Measurements from ENCODE around the gene CXCR6. TPM values are rescaled to one million over a fixed set of nuclear protein-coding genes. Genes with fewer than 3 reads are reported as not detected.

Gene CXCR6
- total RNA-seq, 1 donor from 2014 or later = not detected

DNA sequence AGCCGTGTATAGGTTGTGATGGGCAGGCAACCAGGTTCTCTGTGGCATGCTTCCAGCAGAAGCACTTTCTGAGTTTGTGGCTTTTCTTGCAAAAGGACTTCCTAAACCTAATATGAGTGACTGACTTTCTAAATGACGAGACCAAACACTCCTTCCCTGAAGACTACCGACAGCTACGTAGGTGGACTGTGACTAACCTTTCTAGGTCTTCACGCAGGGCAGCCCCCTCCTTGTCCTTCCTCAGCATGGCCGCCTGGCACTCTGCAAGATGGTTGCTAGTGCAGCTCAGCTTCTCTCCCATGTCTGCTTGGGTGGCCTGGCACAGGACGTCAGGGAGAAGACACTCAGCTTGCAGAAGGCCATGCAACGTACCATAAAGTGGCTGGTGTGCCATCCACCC, 20.9 kb downstream of the CXCR6 start:
- no peak overlapping the region for H3K4me3 Mint-ChIP-seq (ENCODE audit: unreplicated experiment)
- no peak for DNase-seq (ENCODE audit: low spot score)
- H3K36me3 Mint-ChIP-seq (ENCODE audit: low read depth) = peaks cover 58% of the 10 kb centered on the region
- H3K4me1 Mint-ChIP-seq (ENCODE audit: low read depth) = peaks cover 8% of the 10 kb centered on the region
- H3K27me3 Mint-ChIP-seq (ENCODE audit: low read depth) = no peaks in the 10 kb centered on the region
- H3K9me3 Mint-ChIP-seq (ENCODE audit: low read depth) = peaks cover 3% of the 10 kb centered on the region
- no peak for TF ChIP-seq CTCF (IDR thresholded peaks at IDR 0.05)
- no peak overlapping the region for H3K27ac Mint-ChIP-seq (ENCODE audit: unreplicated experiment)

DNA sequence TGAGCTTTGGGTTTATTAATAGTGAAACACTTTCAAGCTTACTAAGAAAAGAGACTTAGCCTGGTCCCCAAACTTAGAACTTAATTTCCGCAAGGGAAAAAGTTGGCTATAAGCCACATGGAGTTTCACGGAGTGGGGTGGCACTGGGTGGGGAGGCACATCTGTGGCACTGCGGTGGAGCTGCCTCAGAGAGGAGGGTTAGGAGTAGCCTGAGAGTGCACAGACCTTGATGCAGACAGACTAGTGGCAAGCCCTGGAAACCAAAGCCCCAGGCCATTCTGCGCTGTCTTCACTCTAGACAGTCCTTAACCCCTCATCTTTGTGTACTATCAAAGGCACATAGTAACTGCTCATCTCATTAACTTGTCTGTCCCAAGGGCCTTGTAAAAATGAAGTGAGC, 22.0 kb downstream of the CXCR6 start:
- Mint-ChIP-seq H3K36me3 (ENCODE audit: low read depth) (peaks cover 49% of the 10 kb centered on the region), H3K4me3 (ENCODE audit: unreplicated experiment) (no peak overlapping the region), H3K9me3 (ENCODE audit: low read depth) (peaks cover 3% of the 10 kb centered on the region), H3K4me1 (ENCODE audit: low read depth) (peaks cover 9% of the 10 kb centered on the region), H3K27ac (ENCODE audit: unreplicated experiment) (no peak overlapping the region), H3K27me3 (ENCODE audit: low read depth) (no peaks in the 10 kb centered on the region)
- no peak for DNase-seq (ENCODE audit: low spot score)
- no peak for TF ChIP-seq CTCF (IDR thresholded peaks at IDR 0.05)

DNA sequence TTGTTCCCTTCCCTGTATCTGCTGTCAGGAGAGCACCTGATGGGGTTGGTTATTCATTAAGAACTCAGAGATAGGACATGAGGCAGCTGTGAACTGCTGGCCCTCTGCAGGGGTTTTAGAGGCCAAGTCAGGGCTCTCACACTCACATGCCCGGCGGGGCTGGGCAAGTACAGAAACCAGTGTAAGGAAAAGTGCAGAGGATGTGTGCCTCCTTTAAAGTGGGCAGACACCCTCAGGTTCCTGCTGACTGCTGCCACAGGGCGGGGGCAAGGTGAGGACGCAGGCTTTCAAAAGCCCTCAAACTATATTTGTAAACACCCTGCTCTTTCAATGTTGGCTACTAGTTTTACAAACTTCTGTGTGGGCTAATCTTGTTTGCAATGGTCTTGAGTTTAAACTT, 22.4 kb downstream of the CXCR6 start:
- H3K27ac Mint-ChIP-seq (ENCODE audit: unreplicated experiment) = no peak overlapping the region
- peaks cover 49% of the 10 kb centered on the region for H3K36me3 Mint-ChIP-seq (ENCODE audit: low read depth)
- no peak for TF ChIP-seq CTCF (IDR thresholded peaks at IDR 0.05)
- no peak overlapping the region for H3K4me3 Mint-ChIP-seq (ENCODE audit: unreplicated experiment)
- no peaks in the 10 kb centered on the region for H3K27me3 Mint-ChIP-seq (ENCODE audit: low read depth)
- H3K9me3 Mint-ChIP-seq (ENCODE audit: low read depth) = peaks cover 3% of the 10 kb centered on the region
- DNase-seq (ENCODE audit: low spot score) = no peak
- H3K4me1 Mint-ChIP-seq (ENCODE audit: low read depth) = peaks cover 9% of the 10 kb centered on the region

- H3K27me3 Mint-ChIP-seq (ENCODE audit: low read depth) = no peaks in the 10 kb centered on the region
These were observed 23.1 kb downstream of the CXCR6 start for GRCh38 chr3:45966371-45966791.

GRCh38 chr3:45966950-45967640, 23.8 kb downstream of the CXCR6 start:
- TF ChIP-seq CTCF (IDR thresholded peaks at IDR 0.05) = no peak
- Mint-ChIP-seq H3K36me3 (ENCODE audit: low read depth) (peaks cover 37% of the 10 kb centered on the region), H3K27ac (ENCODE audit: unreplicated experiment) (no peak overlapping the region), H3K9me3 (ENCODE audit: low read depth) (no peaks in the 10 kb centered on the region), H3K4me3 (ENCODE audit: unreplicated experiment) (no peak overlapping the region), H3K4me1 (ENCODE audit: low read depth) (peaks cover 13% of the 10 kb centered on the region), H3K27me3 (ENCODE audit: low read depth) (no peaks in the 10 kb centered on the region)
- no peak for DNase-seq (ENCODE audit: low spot score)

More at GRCh38 chr3:45966371-45966791, 23.1 kb downstream of the CXCR6 start:
- H3K4me1 Mint-ChIP-seq (ENCODE audit: low read depth) = peaks cover 9% of the 10 kb centered on the region
- no peak overlapping the region for H3K4me3 Mint-ChIP-seq (ENCODE audit: unreplicated experiment)
- H3K9me3 Mint-ChIP-seq (ENCODE audit: low read depth) = no peaks in the 10 kb centered on the region
- H3K27ac Mint-ChIP-seq (ENCODE audit: unreplicated experiment) = no peak overlapping the region
- peaks cover 43% of the 10 kb centered on the region for H3K36me3 Mint-ChIP-seq (ENCODE audit: low read depth)
- DNase-seq (ENCODE audit: low spot score) = no peak
- no peak for TF ChIP-seq CTCF (IDR thresholded peaks at IDR 0.05)
